GM19397 (cell line): ENCODE measurements around the gene CD200R1L.

ENCODE experiments used
- ATAC-seq: cut with Tn5 transposase; IDR thresholded peaks from one replicate; pipeline ENCODE4 v1.9.1; 2021; ENCODE audit warnings: mild to moderate bottlenecking, moderate library complexity; ENCODE audit not compliant: unreplicated experiment

The CD200R1L gene

DNA sequence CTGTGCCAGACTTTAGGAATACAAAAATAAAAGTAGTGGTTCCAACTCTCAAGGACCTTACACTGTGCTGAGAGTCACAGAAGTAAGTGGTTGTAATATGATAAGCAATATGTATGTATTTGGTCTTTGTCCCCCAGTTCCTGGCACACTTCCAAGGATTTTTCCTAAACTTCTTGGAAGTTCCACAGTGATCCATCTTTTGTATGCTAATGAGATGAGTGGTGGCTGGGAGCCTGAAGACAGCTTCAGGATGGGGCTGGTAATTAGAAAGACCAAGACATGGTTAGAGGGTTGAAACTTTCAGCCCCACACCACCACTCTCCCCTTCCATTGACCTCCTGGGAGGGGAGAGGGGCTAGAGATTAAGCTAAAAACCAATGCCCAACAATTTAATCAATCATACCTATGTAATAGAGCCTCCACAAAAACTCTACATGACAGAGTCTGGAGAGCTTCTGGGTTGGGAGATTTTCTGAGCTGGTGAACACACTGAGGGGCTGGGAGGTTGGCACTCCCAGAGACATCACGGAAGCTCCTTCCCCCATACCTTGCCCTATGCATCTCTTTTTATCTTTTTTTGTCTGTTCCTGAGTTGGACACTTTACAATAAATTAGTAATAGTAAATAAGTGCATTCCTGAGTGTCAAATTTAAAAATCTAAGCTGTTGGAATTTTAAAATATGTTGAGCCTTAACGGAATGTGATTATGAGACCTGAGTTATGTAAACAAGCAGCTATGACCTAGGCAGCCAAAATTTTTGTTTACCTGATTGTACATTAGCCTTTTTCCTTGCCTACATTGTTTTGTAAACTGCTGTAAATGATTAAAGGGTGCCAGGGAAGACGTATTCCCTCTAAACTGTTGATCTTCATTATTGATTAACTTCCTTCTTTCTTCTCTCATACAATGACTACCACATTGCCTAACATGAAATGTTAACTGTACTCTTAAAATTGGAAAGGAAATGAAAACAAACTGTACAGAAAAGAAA is 24.3 kb downstream of the CD200R1L start:
- ATAC-seq: no peak

DNA sequence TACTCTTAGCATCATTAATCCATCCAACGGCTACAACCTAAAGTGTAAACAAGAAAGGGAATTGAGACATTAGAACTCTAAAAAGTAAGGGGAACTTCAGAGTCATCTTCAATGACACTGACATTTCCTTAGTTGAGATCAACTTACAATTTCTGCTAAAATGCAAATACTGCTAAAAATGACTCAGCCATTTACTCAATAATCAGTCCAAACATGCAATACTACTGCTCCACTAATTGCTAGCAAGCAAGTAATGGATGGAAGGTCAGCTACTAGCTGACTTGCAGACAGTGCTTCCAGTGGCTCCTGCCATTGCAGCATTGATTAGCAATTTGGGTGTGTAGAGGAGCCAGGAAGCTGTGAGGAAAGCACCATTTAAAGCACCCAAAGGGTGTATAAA is 28.4 kb downstream of the CD200R1L start:
- no peak for ATAC-seq

DNA sequence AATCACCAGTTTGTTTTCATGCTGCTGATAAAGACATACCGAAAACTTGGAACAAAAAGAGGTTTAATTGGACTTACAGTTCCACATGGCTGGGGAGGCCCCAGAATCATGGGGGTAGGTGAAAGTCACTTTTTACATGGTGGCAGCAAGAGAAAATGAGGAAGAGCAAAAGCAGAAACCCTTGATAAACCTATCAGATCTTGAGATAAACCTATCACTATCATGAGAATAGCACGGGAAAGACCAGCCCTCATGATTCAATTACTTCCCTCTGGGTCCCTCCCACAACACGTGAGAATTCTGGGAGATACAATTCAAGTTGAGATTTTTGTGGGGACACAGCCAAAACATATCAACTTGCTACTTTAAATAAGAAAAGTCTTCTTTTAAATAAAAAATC is 28.9 kb downstream of the CD200R1L start:
- ATAC-seq: no peak

DNA sequence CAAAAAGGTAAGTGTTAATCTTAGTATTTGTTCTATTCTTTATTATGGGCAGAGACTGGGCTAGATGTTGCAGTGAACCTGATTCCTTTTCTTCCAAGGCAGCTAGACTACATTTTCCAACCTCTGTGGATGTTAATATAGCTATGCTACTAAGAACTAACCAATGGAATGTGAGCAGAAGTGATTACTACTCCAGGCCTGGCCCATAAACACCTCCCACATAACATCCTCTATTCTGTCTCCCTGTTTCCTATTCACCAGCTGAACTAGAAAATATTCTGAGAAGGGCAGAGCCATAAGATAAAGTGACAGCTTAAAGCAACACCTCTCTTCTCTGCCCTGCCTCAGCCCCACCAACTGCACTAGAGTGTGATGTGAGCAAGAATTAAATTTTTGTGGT is 29.4 kb downstream of the CD200R1L start:
- no peak for ATAC-seq

DNA sequence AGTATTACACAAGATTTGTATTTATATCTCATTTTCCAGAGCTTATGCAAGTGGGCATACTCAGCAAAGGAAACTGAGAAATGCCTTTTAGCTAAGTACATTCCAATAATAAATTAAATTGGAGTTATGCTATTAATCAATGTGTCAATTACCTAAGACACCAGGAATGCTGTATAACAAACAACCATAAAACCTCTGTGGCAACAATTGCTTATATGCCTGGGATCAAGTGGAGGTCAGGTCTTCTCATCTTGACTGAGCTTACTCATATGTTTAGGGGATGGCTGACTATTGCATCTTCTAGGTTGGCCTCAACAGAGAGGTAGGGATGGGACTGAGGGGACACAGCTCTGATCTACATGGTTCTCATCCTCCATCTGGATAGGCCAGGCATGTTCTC is 30.7 kb downstream of the CD200R1L start:
- no peak for ATAC-seq

DNA sequence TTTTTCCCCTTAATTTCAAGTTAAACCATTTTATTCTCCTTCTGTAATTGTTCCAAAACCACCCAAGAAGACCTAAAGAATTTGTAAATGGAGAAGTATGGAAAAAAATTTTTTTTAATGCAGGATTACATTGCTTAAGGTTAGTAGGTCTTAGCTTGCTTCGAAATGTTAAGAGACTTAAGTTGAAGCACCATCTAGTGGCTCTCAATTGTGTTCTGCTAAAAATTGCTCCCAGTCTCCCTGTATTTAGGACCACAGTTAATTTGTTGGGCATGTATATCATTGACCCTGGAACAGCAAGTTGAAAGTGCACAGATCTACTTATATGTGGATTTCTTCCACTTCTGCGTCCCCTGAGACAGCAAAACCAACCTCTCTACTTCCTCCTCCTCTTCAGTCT is 32.4 kb downstream of the CD200R1L start:
- no peak for ATAC-seq

DNA sequence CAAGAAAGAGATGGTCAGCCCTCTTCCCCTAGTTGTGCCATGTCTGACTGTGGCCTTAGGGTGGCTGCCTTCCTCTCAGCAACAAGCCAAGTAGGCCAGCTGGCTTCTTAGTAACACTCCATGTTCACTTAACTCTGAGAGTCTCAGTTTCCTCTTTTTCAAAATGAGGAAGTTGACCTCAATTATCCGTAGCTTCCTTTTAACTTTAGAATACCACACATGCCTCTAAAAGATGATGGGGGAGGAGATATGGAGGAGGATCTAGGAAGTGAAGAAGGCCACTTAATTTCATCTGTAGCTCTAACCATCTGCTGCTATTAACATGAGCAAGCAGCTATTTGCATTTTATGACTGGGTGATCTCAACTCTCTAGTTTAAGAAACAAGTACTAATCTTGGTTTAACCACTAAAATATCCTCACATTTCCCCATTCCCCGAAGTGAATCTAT is 32.9 kb downstream of the CD200R1L start:
- ATAC-seq: peak; percentile 79

DNA sequence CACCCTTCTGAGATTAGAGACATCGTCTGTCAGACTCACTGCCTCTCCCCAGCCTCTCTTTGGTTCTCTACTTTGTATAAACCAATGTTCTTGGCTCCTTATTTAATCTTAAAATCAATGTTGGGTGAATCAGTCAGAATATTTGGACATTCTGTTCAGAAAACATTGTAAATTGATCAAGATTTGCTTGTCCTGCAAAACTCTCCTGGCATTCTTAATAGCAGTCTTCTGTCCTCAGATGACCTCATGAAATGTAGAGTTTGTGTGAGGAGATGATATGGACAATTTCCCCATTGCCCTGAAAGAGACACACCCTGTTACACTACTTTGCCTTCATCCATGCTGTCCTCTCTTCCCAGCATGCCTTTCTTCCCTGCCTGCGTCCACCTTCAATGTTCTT is 33.6 kb downstream of the CD200R1L start:
- no peak for ATAC-seq

DNA sequence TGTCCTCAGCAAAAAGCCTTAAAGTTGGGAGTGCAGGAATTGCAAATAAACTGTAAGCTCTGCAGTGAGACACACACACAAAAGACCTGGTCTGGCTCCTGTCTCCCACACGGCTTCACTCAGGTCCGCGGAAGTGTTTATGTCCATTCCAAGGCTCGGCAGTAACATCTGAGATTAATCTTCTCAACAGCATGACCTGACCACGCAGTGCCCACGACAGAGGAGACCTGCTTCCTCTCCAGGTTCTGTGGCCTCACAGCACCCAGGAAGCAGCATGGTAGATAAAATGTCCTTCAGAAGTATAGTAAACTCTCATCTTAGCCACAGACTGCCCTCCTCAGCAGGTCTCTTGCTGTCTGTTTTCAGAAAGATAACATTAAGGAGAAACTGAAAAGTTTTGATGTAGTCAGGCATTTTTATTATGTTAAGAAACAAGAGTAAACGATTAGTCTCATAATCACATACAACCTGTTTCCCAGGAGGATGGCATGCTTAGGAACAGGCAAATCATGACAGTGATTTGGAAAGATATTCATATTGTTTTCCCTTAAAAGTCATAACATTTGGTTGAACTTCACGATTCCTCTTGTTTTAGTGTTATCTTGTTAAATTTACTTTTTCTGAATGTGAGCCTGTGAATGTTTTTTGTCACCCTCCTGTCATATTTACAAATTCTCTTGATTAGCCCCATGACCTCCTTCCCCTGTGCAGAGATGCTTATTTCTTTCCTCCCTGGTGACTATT is 34.6 kb downstream of the CD200R1L start:
- ATAC-seq: no peak

DNA sequence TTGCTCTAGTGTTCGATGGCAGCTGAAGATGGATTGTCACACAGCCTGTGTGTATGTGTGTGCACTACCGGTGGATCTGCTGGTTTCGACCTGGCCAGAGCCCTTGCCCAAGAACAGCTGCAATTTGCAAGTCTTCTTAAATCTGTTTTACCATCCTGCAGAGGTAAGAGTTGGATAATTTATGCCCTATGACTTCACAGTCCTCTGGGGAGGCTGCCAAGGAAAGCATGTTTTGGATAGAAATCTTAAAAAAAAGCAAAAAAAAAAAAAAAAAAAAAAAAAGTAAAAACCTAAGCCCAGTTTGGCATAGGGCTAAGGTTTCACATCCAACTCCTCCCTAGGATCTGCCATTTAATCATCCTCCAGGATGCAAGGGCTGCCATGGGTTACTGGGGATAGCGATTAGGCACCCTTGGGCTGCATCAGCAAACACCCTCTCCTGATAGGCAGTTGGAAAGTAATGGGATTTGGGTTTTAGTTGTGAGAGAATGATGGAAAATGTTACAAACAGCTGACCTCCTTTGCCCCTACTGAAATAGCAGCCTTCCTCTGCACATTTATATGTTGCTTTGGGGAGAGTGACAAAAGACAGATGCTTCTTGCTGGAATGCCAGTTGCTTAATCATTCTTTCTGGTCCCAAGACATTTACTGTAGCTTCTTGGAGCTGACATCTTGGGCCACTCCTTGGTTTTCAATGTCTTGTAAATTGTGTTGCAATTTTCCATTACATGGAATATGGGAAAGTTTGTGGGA is 35.4 kb downstream of the CD200R1L start:
- ATAC-seq: no peak

DNA sequence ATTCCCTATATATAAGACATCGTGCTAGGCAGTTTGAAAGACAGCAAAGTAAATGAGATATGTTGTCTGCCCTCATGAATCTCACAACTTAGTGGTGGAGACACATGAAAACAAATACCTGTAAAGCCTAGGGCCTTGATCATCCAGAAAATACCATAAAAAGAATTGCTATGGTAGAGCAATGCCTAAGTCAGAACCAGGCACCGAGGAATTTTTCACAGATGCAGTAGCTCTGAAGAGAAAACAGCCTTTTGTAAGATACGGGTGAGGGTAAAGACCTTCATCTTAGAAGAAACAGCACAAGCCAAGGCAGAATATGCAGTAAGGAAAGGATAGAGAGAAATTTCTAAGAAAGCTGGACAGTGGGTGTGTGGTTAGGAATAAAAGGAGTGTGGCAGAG is 36.1 kb downstream of the CD200R1L start:
- ATAC-seq: no peak

DNA sequence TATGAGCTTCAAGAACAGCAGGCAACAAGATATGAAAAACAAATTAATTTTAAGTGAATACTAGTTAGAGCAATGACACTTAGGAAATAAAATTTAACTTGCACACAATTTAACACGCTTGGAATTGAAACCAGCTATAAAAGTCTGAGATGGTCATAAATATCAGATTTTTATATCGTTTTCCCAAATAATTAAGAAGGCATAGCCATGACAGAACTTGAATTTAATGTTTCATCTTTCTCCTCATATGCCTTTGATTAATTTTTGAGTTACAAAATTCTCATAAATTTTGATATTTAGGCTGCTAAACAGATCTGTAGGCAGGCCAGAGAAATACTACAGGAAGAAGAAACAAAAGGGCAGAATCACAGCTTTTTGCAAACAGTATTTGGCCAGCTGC is 38.5 kb downstream of the CD200R1L start:
- no peak for ATAC-seq

DNA sequence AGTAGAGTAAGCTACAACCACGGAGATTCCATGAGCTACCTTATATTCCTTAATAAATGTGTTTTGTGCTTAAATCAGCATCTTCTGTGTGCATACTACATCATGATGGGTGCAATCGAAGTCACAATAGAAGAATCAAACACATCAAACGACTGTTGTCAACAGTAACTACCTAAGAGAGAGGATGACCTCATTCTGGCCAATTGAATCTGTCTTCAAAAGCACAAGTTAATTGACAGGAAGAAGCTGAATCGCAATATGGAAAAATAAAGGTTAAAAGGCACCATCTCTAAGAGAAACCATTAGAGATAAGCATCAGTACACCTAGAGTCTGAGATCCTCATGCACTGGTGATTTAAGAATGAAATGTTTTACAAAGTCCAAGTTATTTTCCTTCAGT is 39.0 kb downstream of the CD200R1L start:
- no peak for ATAC-seq

DNA sequence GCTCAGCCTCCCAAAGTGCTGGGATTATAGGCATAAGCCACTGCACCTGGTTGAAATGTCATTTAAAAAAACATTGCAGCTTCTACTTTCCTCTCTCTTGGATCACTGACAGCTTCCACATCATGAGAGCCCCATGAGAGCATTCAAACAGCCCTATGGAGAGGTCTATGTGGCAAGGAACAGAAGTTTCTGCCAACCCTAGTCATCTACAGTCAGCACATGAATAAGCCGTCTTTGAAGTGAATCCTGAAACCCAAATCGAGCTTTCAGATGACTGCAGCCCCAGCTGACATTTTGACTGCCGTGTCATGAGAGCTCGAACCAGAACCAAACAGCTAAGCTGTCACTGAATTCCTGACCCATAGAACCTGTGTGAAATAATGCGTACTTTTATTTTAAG is 39.8 kb downstream of the CD200R1L start:
- ATAC-seq: no peak

DNA sequence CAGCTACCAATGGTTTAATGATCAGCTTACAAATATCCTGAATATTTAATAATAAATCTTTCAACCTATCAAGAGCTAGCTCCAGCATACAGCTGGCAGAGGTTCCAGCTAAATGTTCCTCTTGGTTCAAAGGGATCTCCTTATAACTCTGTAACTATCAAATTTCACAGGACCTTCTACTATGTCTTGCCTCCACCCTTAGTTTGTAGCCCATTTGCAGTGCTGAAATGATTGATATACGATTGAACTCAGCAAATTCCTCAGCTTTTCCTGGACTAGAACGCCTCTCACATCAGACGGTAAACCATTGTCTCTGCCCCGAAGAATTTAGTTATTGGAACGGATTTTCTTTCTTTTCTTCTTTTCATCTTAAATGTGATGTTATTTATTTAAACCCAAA is 41.5 kb downstream of the CD200R1L start:
- ATAC-seq: no peak

DNA sequence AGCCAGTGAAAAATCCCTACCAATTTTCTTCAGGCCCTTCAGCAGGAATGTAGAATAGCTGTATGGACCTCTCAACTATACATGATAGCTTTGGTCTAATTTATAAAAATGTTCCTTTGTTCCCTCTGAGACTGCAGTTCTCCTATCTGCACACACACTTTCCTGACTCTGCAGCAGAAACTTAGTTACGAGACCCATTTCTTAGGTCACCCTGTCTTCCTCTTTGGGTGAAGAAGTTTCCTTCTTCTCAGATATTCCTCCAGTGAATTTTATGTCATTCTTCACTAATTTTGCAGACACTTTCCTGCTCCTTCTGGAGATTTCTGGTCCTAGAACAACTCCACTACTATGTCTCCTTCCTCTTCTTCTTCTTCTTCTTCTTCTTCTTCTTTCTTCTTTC is 42.6 kb downstream of the CD200R1L start:
- ATAC-seq: no peak

DNA sequence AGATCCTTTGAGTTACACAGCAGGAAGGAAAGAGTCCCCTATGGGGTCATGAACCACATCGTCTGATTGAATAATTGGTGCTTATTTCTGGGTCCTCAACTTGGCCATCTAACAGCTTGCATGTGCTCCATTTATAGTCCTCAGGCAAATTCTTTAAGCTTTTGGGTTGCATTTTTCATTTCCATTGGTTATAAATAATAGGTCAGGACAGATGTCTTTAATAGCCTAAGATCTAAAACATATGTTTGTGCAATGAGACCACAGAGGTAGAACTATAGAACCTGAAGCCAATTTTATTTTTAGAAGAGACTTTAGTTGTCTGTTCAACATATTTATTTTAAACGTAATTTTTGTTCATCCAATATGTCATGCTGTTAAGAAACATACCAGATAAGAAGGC is 43.2 kb downstream of the CD200R1L start:
- no peak for ATAC-seq

DNA sequence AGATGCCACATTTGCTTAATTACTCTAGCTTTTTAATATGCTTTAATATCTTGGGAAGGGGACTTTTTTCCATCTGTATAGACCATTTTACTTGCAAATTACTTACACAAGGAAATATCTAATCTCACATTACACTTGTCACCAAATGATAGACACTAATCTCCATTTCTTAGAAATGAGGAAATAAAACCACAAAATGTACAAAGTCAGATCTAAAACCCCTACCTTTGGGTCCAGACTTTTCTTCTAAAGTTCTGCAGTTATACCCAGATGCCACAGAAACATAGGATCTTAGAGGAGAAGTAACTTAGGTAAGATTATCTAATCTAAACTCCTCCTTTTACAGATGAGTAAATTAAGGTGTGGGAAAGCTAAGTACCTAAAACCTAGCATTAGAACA is 44.3 kb downstream of the CD200R1L start:
- ATAC-seq: no peak

DNA sequence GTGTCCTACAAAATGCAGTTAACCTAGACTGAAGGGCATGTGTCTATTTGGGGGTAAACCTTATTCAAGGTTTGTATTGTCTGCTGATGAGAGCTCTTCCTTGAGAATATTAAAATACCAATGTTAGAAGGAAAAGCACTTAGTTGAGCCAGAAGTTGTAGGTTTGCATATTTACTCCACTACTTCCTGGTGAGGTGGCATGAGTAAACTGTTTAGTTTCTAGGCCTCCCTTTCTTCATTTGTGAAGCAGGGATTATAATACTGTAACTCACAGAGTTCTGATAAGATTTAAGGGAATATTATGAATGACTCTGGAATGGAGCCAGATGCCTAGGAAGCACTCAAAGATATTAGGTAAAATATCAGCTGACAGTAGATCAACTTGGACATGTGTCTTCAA is 46.7 kb downstream of the CD200R1L start:
- ATAC-seq: no peak

DNA sequence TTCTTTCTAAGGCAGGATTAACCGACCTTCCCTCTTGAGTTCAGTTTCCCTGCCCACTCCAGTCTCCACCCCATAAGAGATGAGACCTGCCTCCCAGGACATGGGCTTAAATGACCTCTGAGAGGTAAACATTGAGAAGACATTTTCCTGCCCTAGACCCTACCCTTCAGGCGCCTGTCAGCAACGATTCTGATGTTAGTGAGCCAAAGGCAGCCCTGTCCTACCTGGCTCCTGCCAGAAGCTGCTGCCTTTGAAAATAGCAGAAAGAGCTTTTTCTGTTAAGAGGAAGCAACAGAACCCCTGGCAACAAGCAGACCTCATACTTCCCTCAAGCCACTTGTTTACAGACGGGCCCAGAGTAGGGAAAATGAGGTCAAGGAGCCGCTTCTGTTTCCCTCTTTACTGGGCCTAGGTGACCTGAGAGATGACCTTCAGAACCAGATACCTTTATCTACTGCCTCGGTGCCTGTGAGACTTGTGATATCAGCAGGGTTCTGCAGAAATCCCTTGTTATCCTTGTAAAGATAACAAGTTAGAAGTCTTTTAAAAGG is 52.0 kb downstream of the CD200R1L start:
- no peak for ATAC-seq
